ENCODE results near the gene POLE2.
A peak's percentile ranks its signal among the peaks of the same experiment; 100 is the strongest.
"Not testable (repeated sequence)": the region's sequence is repeated elsewhere in the genome, so short reads cannot be mapped to it uniquely, and the experiment has no call there.

Gene POLE2, protein sequence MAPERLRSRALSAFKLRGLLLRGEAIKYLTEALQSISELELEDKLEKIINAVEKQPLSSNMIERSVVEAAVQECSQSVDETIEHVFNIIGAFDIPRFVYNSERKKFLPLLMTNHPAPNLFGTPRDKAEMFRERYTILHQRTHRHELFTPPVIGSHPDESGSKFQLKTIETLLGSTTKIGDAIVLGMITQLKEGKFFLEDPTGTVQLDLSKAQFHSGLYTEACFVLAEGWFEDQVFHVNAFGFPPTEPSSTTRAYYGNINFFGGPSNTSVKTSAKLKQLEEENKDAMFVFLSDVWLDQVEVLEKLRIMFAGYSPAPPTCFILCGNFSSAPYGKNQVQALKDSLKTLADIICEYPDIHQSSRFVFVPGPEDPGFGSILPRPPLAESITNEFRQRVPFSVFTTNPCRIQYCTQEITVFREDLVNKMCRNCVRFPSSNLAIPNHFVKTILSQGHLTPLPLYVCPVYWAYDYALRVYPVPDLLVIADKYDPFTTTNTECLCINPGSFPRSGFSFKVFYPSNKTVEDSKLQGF

DNA sequence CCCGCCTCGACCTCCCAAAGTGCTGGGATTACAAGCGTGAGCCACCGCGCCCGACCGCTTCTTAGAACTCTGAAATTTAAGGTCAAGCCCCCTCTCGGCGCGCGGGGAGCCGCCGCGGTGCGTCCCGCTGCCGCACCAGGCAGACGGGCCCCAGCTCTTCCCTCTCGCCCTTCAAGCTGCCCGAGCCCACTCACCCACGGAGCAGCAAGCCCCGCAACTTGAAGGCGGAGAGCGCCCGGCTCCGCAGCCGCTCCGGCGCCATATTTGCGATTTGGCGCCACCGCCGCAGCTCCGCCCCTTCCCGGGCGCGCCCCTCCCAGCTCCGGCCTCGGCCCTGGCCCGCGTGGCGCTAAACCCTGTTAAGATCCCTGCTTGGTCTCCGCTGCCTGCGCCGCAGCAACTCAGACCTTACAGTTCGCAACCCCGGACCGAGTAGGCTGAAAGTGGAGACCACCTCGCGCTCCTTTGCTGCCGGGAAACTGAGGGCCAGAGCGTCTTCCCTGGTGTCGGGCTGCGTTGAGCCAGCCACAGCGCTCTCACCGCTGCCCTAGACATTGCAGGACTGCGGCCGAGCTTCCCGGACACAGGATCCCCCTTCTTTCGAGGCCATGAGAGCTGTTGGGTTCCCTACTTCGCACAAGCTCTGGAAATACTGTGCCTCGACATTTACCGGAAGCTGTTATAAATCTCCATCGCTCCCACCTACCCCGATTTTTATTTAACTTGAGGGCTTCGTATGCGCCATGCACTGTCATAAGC lies at the start of gene POLE2:
Gene POLE2, minus strand, starts transcription at position 273 of the 759 bp plus-strand sequence. Its CDS starts 11 bp downstream, at position 262.
- no peak for TF ChIP-seq JUND (IDR thresholded peaks at IDR 0.05; ENCODE audit: low read depth)
- DNase-seq (ENCODE audit: low read depth in 1 of 2, low spot score in 1 of 2) = peak; percentile 70 to 81
- in situ Hi-C loops (cut with HindIII; ENCODE audit: low pct_unique_long_range_greater_than_20kb, low sequenced_read_pairs) = no loop called here

DNA sequence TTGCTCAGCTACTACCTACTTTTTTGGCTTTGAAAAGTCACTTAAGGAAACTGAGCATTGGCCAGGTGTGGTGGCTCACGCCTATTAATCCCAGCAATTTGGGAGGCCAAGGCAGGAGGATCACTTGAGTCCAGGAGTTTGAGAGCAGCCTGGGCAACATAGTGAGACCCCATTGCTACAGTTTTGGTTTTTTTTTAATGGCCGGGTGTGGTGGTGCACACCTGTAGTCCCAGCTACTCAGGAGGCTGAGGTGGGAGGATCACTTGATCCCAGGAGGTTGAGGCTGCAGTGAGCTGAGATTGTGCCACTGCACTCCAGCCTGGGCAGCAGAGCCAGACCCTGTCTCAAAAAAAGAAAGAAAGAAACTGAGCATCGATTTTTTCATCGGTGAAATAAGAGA lies 47.7 kb upstream of the POLE2 start:
- DNase-seq (ENCODE audit: low read depth in 1 of 2, low spot score in 1 of 2); in situ Hi-C loops (cut with HindIII; ENCODE audit: low pct_unique_long_range_greater_than_20kb, low sequenced_read_pairs): not testable (repeated sequence)

DNA sequence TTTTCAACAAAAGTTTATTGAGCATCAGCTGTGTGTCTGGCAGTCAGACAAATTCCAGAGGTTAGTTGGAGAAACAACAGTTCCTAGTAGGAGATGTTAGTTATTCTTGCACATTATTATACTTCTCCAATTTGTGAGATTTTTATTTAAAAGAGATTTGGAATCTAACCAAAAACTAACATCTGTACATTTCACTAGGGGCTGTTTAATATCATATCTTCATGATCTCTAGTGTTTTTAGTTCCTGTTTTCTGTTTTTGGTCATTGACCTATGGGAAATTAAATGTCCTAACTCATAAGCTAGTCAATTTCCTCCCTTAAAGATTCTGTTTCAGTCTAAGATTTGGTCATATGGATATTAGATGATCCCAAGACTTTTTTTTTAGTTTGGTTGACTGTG lies 45.8 kb upstream of the POLE2 start:
- DNase-seq (ENCODE audit: low read depth in 1 of 2, low spot score in 1 of 2) = no peak
- in situ Hi-C loops (cut with HindIII; ENCODE audit: low pct_unique_long_range_greater_than_20kb, low sequenced_read_pairs) = no loop called here
- TF ChIP-seq JUND (IDR thresholded peaks at IDR 0.05; ENCODE audit: low read depth) = no peak

DNA sequence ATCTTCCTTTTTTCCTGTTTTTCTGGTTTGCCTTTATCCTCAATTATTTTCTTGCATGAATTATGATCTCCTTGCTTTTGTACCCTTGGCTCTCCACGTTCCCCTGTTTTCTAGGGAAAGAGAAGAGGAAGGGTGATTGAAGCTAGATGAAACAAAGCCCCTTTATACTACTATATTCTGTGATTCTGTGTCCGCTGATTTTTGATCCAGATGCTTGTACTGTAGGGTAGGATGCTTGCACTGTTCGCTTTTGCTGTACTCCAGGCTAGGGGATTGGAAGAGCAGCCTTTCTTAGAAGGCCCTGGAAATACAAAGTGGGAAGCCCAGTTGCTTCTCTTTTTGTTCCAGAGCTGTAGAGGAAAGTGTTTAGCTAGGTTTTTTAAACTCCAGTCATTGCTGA lies 44.9 kb upstream of the POLE2 start:
- in situ Hi-C loops (cut with HindIII; ENCODE audit: low pct_unique_long_range_greater_than_20kb, low sequenced_read_pairs) = no loop called here
- no peak for TF ChIP-seq JUND (IDR thresholded peaks at IDR 0.05; ENCODE audit: low read depth)
- DNase-seq (ENCODE audit: low read depth in 1 of 2, low spot score in 1 of 2) = no peak

DNA sequence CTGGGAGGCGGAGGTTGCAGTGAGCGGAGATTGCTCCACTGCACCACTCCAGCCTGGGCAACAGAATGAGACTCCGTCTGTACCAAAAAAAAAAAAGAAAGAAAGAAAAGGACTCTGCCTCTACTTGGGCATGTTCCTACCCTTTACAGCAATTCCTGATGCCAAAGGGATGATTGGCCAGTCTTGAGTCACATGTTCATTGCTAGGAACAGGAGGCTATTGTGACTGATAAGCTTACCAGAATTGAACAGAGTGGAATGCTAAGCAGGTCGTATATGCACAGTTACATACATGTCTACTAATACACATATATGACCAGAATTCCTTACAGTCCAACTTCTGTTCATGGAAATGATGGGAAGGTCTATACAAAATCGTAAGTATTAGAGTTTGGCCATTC lies 39.2 kb upstream of the POLE2 start:
- no peak for DNase-seq (ENCODE audit: low read depth in 1 of 2, low spot score in 1 of 2)
- in situ Hi-C loops (cut with HindIII; ENCODE audit: low pct_unique_long_range_greater_than_20kb, low sequenced_read_pairs) = no loop called here
- TF ChIP-seq JUND (IDR thresholded peaks at IDR 0.05; ENCODE audit: low read depth) = no peak

DNA sequence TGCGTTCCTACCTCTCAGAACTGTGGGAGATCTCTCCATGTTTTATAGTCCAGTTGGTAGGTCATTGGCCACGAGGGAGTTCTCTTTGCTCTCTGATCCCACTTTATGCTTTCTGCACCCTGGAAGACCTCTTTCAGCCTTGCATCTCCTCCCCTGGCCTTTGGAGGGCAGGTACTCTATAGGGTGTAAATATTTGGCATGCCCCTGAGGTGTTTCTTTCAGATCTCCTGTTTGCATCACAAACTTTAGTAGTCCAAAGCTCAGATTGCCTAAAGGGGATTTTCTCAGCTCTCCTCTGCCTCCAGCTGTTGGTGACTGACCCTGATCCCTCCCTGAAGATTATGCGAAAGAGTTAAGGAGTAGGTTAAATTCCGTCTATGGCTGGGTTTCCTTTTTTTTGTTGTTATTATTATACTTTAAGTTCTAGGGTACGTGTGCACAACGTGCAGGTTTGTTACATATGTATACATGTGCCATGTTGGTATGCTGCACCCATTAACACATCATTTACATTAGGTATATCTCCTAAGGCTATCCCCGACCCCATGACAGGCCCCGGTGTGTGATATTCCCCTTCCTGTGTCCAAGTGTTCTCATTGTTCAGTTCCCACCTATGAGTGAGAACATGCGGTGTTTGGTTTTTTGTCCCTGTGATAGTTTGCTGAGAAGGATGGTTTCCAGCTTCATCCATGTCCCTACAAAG lies 33.9 kb upstream of the POLE2 start:
- peak; percentile 7 to 20 for DNase-seq (ENCODE audit: low read depth in 1 of 2, low spot score in 1 of 2)
- in situ Hi-C loops (cut with HindIII; ENCODE audit: low pct_unique_long_range_greater_than_20kb, low sequenced_read_pairs) = not testable (repeated sequence)

DNA sequence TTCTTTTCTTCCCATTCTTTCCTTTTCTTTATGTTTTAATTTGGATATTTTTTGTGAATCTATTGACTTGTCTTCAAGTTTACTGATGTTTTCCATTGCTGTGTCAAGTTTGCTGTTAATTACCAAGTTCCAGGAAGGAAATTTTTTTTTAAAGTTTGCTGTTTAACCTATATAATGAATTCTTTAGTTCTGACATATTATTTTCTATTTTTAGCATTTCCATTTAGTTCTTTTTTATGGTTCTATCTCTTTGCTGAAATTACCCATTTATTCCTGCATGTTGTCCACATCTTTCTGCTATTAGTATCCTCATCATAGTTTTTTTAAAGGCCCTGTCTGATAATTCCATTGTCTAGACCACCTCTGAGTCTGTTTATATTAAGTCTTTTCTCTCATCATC lies 32.7 kb upstream of the POLE2 start:
- no peak for TF ChIP-seq JUND (IDR thresholded peaks at IDR 0.05; ENCODE audit: low read depth)
- in situ Hi-C loops (cut with HindIII; ENCODE audit: low pct_unique_long_range_greater_than_20kb, low sequenced_read_pairs) = no loop called here
- no peak for DNase-seq (ENCODE audit: low read depth in 1 of 2, low spot score in 1 of 2)

DNA sequence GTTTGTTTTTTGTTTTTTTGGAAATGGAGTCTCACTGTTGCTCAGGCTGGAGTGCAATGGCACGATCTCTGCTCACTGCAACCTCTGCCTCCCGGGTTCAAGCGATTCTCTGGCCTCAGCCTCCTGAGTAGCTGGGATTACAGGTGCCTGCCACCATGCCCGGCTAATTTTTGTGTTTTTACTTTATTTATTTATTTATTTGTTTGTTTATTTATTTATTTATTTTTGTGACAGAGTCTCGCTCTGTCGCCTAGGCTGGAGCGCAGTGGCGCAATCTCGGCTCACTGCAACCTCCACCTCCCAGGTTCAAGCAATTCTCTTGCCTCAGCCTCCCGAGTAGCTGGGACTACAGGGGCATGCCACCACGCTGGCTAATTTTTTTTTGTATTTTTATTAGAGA lies 23.0 kb upstream of the POLE2 start:
- in situ Hi-C loops (cut with HindIII; ENCODE audit: low pct_unique_long_range_greater_than_20kb, low sequenced_read_pairs); DNase-seq (ENCODE audit: low read depth in 1 of 2, low spot score in 1 of 2): not testable (repeated sequence)

DNA sequence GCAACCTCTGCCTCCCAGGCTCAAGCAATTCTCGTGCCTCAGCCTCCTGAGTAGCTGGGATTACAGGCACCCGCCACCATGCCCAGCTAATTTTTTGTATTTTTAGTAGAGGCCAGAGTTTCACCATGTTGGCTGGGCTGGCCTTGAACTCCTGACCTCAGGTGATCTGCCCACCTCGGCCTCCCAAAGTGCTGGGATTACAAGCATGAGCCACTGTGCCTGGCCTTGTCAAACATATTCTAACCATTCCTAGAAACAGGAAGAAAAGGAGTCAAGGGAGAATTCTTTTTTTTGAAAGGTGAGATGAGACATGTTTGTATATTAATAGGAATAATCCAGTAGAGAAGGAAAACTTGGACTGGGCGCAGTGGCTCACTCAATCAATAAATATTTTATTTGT lies 16.5 kb upstream of the POLE2 start:
- in situ Hi-C loops (cut with HindIII; ENCODE audit: low pct_unique_long_range_greater_than_20kb, low sequenced_read_pairs); DNase-seq (ENCODE audit: low read depth in 1 of 2, low spot score in 1 of 2): not testable (repeated sequence)

DNA sequence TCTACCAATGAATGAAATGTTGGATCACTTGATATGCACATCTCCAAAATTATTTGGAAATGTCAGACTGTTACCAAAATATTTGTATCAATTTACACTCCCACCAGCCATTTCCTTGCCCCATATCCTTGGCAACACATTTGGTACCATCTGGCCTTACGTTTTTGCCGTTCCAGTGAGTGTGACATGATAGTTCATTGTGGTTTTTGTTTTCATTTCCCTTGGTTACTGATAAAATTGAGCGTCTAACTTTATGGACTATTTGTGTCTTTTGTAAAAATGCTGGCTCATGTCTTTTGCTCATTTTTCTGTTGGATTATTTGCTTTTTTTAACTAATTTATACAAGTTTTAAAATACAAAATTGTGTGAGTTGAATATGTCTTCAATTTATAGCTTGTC lies 16.0 kb upstream of the POLE2 start:
- no peak for DNase-seq (ENCODE audit: low read depth in 1 of 2, low spot score in 1 of 2)
- in situ Hi-C loops (cut with HindIII; ENCODE audit: low pct_unique_long_range_greater_than_20kb, low sequenced_read_pairs) = no loop called here
- TF ChIP-seq JUND (IDR thresholded peaks at IDR 0.05; ENCODE audit: low read depth) = no peak

DNA sequence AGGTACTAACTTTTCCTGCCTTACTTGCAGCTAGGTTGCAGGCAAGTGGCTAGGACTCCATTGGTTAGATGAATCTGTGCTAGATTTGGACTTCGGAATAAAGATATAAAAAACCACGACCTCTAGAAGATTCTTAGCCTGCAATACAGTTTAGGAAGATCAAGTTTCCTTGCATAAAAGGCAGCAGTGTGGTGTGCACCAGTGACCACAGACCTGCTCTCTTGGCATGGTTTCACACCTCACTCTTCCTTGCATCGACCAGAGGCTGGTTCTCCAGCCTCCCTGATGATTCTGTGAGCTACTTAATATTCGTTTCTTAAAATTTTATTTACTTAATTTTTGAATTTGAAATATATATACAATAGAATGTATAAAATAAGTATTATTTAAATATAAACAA lies 14.7 kb upstream of the POLE2 start:
- no peak for DNase-seq (ENCODE audit: low read depth in 1 of 2, low spot score in 1 of 2)
- in situ Hi-C loops (cut with HindIII; ENCODE audit: low pct_unique_long_range_greater_than_20kb, low sequenced_read_pairs) = no loop called here
- no peak for TF ChIP-seq JUND (IDR thresholded peaks at IDR 0.05; ENCODE audit: low read depth)

DNA sequence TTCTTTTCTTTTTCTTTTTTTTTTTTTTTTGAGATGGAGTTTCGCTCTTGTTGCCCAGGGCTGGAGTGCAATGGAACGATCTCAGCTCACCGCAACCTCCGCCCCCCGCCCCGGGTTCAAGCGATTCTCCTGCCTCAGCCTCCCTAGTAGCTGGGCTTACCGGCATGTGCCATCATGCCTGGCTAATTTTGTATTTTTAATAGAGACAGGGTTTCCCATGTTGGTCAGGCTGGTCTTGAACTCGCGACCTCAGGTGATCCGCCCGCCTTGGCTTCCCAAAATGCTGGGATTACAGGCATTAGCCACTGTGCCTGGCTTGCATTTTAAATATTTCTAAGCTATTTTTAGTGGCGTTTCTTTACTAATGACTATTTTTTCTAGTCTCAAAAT lies 5.7 kb upstream of the POLE2 start:
- in situ Hi-C loops (cut with HindIII; ENCODE audit: low pct_unique_long_range_greater_than_20kb, low sequenced_read_pairs); DNase-seq (ENCODE audit: low read depth in 1 of 2, low spot score in 1 of 2): not testable (repeated sequence)

Data from T47D (cell line).